ENCODE measurements around the gene CUX1.
"Not testable (repeated sequence)": the region's sequence is repeated elsewhere in the genome, so short reads cannot be mapped to it uniquely, and the experiment has no call there.

DNA sequence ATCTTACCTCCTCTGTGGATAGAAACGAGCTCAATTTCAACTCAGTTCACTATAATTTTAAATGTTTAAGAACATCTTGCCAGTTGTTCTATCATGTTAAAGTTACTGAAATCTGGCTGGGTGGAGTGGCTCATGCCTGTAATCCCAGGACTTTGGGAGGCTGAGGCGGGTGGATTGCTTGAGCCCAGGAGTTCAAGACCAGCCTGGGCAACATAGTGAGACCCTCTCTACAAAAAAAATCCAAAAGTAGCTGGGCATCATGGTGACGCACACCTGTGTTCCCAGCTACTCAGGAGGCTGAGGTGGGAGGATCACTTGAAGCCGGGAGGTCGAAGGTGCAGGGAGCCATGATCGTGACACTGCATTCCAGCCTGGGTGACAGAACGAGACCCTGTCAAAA lies 20.0 kb downstream of the CUX1 start:
- TF ChIP-seq, protein P1, sequence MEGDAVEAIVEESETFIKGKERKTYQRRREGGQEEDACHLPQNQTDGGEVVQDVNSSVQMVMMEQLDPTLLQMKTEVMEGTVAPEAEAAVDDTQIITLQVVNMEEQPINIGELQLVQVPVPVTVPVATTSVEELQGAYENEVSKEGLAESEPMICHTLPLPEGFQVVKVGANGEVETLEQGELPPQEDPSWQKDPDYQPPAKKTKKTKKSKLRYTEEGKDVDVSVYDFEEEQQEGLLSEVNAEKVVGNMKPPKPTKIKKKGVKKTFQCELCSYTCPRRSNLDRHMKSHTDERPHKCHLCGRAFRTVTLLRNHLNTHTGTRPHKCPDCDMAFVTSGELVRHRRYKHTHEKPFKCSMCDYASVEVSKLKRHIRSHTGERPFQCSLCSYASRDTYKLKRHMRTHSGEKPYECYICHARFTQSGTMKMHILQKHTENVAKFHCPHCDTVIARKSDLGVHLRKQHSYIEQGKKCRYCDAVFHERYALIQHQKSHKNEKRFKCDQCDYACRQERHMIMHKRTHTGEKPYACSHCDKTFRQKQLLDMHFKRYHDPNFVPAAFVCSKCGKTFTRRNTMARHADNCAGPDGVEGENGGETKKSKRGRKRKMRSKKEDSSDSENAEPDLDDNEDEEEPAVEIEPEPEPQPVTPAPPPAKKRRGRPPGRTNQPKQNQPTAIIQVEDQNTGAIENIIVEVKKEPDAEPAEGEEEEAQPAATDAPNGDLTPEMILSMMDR (IDR thresholded peaks at IDR 0.05; ENCODE audit: low read length), result not testable (repeated sequence)
- TF ChIP-seq EZH2 (optimal IDR thresholded peaks at IDR 0.05; ENCODE audit: low read depth, low read length), result not testable (repeated sequence)

Measured in MM.1S (cell line).